Right kidney (tissue), 1 donor: ENCODE data around the gene IGFBPL1.
"Not testable (repeated sequence)": the region's sequence is repeated elsewhere in the genome, so short reads cannot be mapped to it uniquely, and the experiment has no call there.

Source experiments
- DNase-seq: peaks from one replicate; pipeline ENCODE4 v3.0.0-alpha.2; 2016

Gene IGFBPL1

GRCh38 chr9:38377336-38378083, 46.7 kb downstream of the IGFBPL1 start:
- DNase-seq: not testable (repeated sequence)

DNA sequence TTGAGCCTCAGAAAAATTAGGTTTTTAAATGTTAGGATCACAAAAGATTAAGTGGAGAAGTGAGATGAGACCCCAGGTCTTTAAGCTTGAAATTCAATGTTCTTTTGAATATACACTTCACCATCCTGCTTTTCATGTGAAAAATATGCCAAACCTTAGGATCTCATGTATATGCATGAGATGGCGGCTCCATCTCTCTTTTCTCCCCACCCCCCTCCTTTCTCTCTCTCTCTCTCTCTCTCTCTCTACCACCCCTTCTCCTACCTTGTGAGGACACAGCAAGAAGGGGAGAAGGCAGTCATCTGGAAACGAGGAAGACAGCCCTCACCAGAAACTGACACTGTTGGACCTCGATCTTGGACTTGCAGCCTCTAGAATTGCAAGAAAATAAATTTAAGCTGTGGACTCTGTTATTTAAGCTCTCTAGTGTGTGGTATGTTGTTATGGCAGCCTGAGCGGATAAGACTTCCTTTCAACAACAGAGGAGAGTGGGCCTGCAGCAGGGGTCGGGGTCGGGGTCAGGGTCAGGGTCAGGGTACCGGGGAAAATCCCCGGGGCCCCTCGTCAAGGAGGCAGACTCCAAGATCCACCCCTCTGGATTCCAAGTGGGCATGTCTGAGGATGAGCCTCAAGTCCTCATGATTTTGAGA, 48.1 kb downstream of the IGFBPL1 start:
- DNase-seq: no peak

DNA sequence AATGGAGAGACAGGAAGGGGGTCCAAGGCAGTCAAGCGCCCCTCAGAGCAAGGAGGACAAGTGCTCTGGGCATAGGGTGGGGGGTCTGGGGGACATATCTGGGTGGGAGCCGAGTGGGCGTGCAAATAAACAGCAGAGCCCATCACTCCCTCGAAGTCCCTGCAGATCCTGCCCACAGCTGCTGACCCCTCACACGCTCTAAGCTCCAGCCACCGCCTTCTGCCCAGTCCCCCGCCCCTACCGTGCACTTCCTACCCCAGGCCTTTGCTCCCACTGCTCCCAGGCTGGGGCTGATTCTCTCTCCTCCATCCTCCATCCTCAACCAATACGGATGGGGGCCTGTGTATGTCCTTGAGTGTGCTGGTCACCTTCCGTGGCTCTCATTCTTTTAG, 48.7 kb downstream of the IGFBPL1 start:
- DNase-seq: no peak

GRCh38 chr9:38374847-38375571, 49.2 kb downstream of the IGFBPL1 start:
- DNase-seq: no peak

GRCh38 chr9:38373679-38374078, 50.6 kb downstream of the IGFBPL1 start:
- no peak for DNase-seq

- DNase-seq: no peak
These were observed 51.3 kb downstream of the IGFBPL1 start for GRCh38 chr9:38372762-38373619.

GRCh38 chr9:38371495-38371894, 52.8 kb downstream of the IGFBPL1 start:
- DNase-seq: no peak

DNA sequence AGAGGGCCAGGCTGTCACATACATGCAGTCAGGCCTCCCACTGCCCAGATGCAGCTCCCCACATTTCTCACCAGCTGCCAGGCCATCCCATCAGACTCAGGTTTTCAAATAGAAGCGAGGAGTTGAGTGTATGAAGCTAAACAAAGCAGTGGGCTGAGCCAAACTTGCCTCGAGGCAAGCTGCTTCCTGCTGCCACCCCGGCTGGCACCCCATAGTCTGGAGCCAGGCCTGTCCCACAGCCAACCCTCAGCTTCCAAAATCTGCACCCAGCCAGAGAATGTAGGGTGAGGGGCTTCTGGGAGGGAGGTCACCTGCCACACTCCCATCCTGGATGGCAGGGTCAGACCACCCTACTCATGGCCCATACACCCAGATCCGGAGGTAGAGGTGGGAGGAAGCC, 54.1 kb downstream of the IGFBPL1 start:
- no peak for DNase-seq

DNA sequence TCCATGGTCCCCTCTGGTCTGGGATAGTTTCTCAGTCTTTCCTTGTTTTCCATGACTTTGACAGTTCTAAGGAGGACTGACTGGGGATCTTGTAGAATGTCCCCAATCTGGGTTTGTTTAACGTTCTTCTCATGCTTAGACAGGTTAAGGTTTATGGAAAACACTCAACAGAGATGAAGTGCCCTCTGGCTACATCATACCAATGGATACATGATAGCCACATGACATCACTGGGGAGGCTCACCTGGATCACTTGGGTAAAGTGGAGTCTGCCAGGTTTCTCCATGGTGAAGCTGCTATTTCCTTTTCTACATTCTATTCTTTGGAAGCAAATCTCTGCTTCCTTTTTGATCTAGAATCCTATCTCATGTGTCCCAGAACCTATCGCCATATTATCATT, 55.5 kb downstream of the IGFBPL1 start:
- DNase-seq: no peak

DNA sequence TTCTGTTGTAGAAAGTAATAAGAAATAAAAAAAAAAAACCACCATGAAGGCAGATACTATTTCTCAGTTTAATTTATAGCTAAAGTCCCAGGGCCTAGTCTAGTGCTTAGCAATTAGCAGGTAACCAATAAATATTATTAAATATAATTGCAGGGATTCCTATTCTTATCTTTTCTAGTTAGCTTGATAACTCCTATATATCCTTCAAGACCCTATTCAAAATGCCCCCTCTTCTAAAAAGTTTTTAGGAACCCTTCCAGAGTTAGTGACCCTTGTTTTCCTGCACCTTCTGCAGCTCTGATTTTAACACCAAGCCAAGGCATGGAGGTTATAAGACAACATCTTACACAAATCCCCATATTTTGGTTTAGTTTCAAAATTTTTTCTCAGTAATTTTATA, 56.4 kb downstream of the IGFBPL1 start:
- no peak for DNase-seq

DNA sequence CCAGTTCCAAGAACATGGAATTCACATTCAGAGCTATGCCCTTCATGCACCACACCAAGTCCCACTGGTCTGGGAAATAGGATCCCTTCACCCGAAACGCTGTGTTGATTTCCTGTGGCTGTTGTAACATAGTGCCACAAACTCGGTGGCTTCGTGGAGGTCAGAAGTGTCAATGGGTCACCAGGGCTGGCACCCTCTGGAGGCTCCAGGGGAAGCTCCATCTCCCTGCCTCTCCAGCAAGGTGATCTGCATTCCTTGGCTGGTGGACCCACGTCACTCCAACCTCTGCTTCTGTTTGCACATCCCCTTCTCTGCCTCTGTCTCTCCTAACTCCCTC, 60.7 kb downstream of the IGFBPL1 start:
- DNase-seq: no peak

GRCh38 chr9:38362852-38363588, 61.2 kb downstream of the IGFBPL1 start:
- DNase-seq: no peak

GRCh38 chr9:38361473-38361850, 62.8 kb downstream of the IGFBPL1 start:
- DNase-seq: no peak

DNA sequence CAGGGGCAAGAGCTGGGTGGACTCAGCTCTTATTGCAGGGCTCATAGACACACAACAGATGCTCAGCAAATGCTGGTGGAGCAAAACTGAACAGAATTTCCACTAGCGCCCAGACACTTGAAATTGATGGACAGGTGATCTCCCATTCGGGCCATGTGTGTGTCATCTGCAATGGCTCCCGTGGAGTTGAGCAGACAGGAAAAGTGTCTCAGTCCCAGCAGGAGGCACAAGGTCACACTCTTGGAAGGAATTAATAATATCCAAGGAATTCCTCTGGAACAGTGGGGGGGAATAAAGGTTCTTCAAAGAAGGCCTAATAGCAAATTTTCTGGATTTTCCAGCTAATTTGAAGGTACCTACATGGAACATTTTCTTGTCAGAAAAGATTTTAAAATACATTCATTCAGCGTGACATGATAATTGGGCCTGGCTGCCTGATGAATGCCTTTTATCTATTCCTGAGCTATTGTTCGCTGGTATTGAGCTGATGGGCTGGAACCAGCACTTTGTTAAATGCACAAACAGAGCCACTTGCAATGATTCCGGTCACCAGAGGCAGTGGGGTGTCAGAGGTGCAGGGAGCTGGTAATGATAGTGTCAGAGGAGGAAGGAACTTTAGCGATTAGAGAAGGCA, 63.3 kb downstream of the IGFBPL1 start:
- no peak for DNase-seq

DNA sequence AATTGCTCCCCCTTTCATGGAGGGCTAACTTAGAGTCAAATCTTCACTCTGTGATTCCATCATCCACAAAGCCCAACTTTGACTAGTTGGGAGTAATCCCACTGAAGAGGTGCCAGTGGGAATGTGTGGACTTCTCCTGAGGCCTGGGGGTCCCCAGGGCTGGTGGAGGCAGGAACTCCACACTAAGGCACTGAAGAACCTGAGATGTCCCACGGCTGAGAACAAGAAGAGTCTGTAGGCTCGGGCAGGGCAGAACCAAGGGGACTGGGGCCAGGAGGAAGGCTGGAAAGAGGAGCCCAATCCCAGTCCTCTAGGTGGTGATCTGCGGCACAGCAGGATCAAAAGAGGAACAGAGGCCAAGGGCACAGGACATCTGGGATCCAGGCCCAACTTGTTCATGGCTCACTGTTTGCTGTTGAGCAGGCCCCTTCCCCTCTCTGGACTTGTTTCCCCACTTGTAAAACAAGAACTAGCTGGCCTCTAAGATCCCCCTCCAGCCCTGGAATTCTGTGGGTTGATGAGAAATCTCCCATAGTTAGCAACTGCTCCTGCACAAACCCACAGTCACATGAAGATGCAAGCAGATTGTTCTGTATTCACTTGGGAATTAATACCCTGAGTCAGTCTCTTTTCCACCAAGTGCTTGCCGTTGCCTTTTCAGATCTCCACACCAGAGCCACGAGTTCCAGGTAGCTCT, 64.4 kb downstream of the IGFBPL1 start:
- no peak for DNase-seq

DNA sequence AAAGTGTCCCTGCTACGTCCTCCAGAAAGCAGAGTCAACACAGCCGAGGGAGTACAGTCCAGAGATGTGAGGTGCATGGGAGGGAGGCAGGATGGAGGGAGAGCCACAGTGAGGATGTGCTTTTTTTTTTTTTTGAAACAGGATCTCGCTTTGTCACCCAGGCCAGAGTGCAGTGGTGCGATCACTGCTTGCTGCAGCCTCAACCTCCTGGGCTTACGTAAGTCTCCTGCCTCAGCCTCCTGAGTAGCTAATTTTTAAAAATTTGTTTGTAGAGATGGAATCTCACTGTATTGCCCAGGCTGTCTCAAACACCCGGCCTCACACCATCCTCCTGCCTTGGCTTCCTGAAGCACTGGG, 65.0 kb downstream of the IGFBPL1 start:
- DNase-seq: no peak

DNA sequence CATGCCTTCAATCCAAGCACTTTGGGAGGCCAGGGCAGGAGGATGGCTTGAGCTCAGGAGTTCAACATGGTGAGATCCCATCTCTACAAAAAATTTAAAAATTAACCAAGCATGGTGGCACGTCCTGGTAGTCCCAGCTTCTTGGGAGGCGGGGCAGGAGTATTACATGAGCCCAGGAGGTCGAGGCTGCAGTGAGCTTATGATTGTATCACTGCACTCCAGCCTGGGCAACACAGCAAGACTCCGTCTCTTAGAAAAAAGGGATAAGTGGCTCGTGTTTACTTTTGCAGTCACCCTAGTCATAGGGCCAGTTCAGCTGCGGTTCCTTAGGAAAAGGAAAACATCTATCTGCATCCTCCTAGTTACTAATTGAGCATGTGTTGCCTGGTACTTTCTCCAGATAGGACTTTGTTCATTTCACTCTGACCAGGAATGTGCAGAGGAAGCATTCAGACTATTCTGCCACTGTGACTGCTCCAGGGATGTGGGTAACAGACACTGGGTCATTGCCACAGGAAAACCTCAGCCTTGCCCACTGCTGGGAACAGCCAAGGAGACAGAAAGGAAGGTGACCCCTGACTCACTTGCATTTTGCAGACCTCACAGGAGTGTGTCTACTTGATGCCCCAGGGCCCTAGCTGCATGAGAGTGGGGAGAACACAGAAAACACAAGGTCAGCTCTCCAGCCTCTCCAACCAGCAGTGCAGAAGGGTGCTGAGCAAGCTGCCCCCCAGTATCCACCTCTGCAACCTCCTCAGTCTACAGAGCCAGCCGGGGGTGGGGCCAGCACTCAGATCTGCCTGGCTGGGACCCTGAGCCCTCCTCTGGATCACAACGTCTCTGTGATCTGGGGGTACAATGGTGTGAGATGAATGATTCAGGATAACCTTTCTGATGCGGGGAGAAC, 65.6 kb downstream of the IGFBPL1 start:
- no peak for DNase-seq

- no peak for DNase-seq
These were observed 66.7 kb downstream of the IGFBPL1 start for GRCh38 chr9:38357350-38358114.

- no peak for DNase-seq
These were observed 67.4 kb downstream of the IGFBPL1 start for GRCh38 chr9:38356851-38357250.
